ENCODE data around the gene C2CD2L.

- TF ChIP-seq CTCF (IDR thresholded peaks at IDR 0.05; ENCODE audit: insufficient read depth, low read length), result no peak
- no peak for TF ChIP-seq REST (IDR thresholded peaks at IDR 0.05; ENCODE audit: insufficient replicate concordance, low read depth)
- no peak for TF ChIP-seq POLR2AphosphoS5 (IDR thresholded peaks at IDR 0.05; ENCODE audit: low read depth)
- no peak for TF ChIP-seq GABPA (IDR thresholded peaks at IDR 0.05; ENCODE audit: low read depth)
Observed at GRCh38 chr11:119155733-119156492, 48.8 kb downstream of the C2CD2L start.

Measured in HL-60 (cell line).